GM12801 (cell line): Measurements from ENCODE around the gene RNU6-9.

Experiments used
- TF ChIP-seq, protein P1 (sequence below): IDR thresholded peaks from one replicate; pipeline ENCODE4 v1.5.1; 2011; ENCODE audit warnings: control low read depth; ENCODE audit not compliant: insufficient read length; ENCODE audit errors: extremely low read depth

RNU6-9 gene

DNA sequence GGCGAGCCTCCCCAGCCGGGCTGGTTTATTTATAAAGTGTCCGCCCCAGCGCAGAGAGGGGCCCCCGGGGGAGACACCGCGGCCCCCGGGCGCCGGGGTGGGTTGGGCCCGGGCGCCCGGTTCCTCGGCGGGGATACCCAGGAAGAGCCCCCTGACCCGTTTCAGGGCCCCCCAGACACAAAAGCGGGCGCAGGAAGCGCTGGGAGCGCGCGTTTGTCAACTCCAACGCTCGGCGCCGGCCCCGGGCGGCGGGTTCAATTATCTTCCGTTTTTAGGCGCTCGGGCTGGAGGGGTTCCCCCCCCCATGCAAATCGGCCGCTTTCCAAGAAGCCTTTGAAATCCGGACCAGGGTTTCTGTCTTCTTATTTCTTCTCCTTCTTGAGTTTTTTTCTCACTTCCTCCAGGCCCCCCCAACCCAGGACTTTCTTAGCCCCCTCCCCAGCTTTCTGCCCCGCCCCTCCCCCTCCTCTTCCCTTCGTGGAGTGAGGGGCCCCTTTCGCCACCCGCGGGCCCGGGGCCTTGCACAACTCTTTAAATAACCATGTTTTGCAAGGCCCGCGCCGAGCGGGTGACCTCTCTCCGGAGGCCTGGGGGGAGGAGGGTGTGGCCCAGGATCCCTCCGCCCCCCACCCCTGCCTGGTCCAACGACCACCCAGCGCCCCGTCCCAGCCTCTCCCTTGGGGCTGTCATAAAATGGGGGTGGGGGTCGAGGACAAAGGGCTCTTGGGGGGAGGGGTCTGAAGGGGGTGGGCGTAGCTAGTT is 33.5 kb downstream of the RNU6-9 start:
- TF ChIP-seq, protein P1, sequence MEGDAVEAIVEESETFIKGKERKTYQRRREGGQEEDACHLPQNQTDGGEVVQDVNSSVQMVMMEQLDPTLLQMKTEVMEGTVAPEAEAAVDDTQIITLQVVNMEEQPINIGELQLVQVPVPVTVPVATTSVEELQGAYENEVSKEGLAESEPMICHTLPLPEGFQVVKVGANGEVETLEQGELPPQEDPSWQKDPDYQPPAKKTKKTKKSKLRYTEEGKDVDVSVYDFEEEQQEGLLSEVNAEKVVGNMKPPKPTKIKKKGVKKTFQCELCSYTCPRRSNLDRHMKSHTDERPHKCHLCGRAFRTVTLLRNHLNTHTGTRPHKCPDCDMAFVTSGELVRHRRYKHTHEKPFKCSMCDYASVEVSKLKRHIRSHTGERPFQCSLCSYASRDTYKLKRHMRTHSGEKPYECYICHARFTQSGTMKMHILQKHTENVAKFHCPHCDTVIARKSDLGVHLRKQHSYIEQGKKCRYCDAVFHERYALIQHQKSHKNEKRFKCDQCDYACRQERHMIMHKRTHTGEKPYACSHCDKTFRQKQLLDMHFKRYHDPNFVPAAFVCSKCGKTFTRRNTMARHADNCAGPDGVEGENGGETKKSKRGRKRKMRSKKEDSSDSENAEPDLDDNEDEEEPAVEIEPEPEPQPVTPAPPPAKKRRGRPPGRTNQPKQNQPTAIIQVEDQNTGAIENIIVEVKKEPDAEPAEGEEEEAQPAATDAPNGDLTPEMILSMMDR = no peak

DNA sequence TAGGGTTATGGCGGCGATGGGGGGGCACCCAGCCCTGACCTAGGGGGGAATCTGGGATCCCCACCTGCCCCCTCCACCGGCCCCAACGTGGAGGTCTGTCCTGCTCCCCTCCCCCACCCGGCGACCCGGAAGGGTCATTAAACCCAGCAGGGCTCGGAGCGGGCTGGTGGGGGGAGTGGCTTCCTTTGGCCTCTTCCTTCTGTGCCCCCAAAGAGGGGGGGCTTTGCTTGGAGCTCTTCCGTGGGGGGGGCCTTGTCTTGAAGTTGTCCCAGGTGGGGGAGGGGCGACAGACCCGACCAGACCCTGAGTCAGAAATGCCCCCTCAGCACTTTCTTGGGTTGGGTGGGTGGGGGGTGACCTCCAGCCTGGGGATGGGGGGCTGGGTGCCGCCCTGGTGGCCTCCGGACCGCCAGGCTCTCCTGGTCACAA is 34.1 kb downstream of the RNU6-9 start:
- TF ChIP-seq, protein P1 = no peak

DNA sequence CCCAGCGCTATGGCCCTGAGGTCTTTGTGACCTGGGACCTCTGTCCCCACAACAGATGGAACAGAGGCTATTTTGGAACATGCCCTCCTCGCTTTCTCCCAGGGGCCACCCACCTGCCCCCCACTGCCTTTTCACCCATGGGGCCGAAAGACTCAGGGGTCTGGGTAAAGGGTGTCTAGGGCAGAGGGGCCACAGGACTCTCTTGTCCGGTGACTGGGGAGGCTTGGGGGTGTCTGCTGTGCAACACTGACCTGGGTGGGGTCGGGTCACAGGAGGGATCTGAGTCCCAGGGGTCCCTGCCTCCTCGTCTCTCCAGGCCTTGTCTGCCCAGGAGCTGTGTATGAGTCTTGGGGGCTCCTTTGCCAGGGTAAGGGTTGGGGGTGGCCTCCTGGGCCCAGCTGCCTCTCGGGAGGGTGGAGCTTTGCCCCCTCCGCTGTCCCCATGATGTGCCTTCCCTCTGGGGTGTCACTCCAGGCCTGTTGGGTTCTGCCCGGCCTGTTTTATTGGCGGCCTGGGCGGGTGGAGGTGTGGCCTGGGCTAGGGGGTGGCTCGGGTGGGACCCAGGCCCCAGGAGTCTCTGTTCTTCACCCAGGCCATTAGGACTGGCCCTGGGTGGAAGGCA is 34.6 kb downstream of the RNU6-9 start:
- TF ChIP-seq, protein P1 = no peak

DNA sequence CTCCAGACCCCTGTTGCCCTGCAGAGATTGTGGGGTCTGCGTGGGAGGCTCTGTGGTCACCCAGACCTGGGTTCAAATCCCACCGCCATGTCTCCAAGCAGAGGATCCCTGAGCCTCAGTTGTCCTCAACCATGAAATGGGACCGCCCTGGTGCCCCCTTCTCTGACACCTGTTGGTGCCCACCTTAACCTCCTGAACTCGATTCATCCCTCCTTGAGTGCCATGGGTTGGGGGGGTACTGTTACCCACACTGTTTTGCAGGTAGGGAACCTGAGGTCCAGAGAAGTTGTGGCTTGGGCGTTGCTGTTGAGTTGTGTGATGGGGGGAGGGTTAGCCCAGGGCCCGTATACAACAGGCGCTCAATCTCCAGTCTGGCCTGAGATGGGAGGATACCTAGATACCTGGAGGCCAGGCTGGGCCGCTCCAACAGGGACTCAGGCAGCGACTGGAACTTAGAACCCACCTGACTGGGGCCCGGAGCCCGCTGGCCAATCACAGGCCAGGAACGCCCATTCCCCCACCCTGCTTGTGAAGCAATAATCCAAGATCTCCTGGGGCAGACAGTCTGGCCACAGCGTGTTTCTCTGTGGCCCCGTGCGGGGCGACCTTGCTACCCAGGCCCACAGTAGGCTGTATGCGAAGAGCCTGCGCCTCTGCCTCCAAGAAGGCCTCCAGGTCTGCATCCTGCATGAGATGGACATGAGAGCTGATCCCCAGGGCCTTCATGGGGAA is 35.4 kb downstream of the RNU6-9 start:
- TF ChIP-seq, protein P1 = no peak

- TF ChIP-seq, protein P1 = no peak
Observed at GRCh38 chr19:929203-929890, 36.1 kb downstream of the RNU6-9 start.

GRCh38 chr19:929891-930258 is 36.6 kb downstream of the RNU6-9 start:
- TF ChIP-seq, protein P1 = no peak
